Keratinocyte (primary cell): ENCODE results near the gene FADS3. TPM values are rescaled to one million over a fixed set of nuclear protein-coding genes. Genes with fewer than 3 reads are reported as not detected.

ENCODE experiments used
- DNase-seq: peaks from one replicate; pipeline ENCODE4 v3.0.0-alpha.2; 2011; ENCODE audit warnings: low read depth, missing footprints, low spot score
- FAIRE-seq: peaks from 2 replicates; lab custom pipeline; 2011; peaks lifted over from hg19 to GRCh38; lab: Jason Lieb, UNC
- H2AFZ ChIP-seq: 2 replicates; pipeline ENCODE4 v1.6.0; 2012; ENCODE audit warnings: low read length, control low read depth, inconsistent platforms; ENCODE audit not compliant: control insufficient read depth
- H3K27ac ChIP-seq: 2 replicates; pipeline ENCODE4 v1.5.1; 2011; ENCODE audit warnings: low read length; ENCODE audit not compliant: control insufficient read depth, insufficient read depth
- H3K27me3 ChIP-seq: 3 replicates; pipeline ENCODE4 v1.6.0; 2011; ENCODE audit warnings: low read length; ENCODE audit not compliant: control insufficient read depth, insufficient read depth; ENCODE audit errors: extremely low read depth
- H3K36me3 ChIP-seq, 2 experiments: 2 replicates in 1 of 2; 3 replicates in 1 of 2; pipeline ENCODE4 v1.5.1; 2011; ENCODE audit warnings: low read length in 2 of 2, mild to moderate bottlenecking in 1 of 2; ENCODE audit not compliant: control insufficient read depth in 2 of 2, insufficient read depth in 2 of 2; ENCODE audit errors: extremely low read depth in 1 of 2
- H3K4me1 ChIP-seq: 3 replicates; pipeline ENCODE4 v1.5.1; 2011; ENCODE audit warnings: low read length; ENCODE audit not compliant: control insufficient read depth, insufficient read depth; ENCODE audit errors: extremely low read depth
- H3K4me2 ChIP-seq: 3 replicates; pipeline ENCODE4 v1.6.0; 2011; ENCODE audit warnings: low read depth, low read length; ENCODE audit not compliant: control insufficient read depth, insufficient read depth; ENCODE audit errors: extremely low read depth
- H3K4me3 ChIP-seq, 3 experiments: fragments of 200-600 bp in 1 of 3; sonication (generic) in 1 of 3; 2 replicates in 2 of 3; 3 replicates in 1 of 3; pipeline ENCODE4 v1.5.1; 2011 to 2016; ENCODE audit warnings: low read length in 3 of 3, mild to moderate bottlenecking in 3 of 3, control low read depth in 2 of 3, inconsistent platforms in 1 of 3, low read depth in 1 of 3, mixed read lengths in 1 of 3, mixed run types in 1 of 3, moderate library complexity in 1 of 3; ENCODE audit not compliant: control insufficient read depth in 2 of 3, insufficient read depth in 2 of 3; ENCODE audit errors: extremely low read depth in 1 of 3
- H3K79me2 ChIP-seq: 2 replicates; pipeline ENCODE4 v1.6.0; 2012; ENCODE audit warnings: low read length; ENCODE audit not compliant: control insufficient read depth, insufficient read depth
- H3K9ac ChIP-seq: 3 replicates; pipeline ENCODE4 v1.6.0; 2011; ENCODE audit warnings: low read length; ENCODE audit not compliant: control insufficient read depth, insufficient read depth; ENCODE audit errors: extremely low read depth
- H3K9me1 ChIP-seq: 3 replicates; pipeline ENCODE4 v1.6.0; 2011; ENCODE audit warnings: low read length; ENCODE audit not compliant: control insufficient read depth, insufficient read depth; ENCODE audit errors: extremely low read depth
- H3K9me3 ChIP-seq: 2 replicates; pipeline ENCODE4 v1.5.1; 2012; ENCODE audit warnings: low read depth, low read length; ENCODE audit not compliant: control insufficient read depth
- H4K20me1 ChIP-seq: 3 replicates; pipeline ENCODE4 v1.6.0; 2011; ENCODE audit warnings: low read length; ENCODE audit not compliant: control insufficient read depth, insufficient read depth; ENCODE audit errors: extremely low read depth
- EZH2 ChIP-seq: IDR thresholded peaks from one replicate; pipeline ENCODE4 v1.6.1; 2012; ENCODE audit warnings: inconsistent platforms, mild to moderate bottlenecking, low read length, moderate library complexity
- dilution Hi-C: fragments of 300-500 bp; cut with MboI; formaldehyde crosslinking; loops from one replicate; pipeline ENCODE4 v1.7.0; 2020; ENCODE audit warnings: low sequenced_read_pairs; ENCODE audit not compliant: extremely low pct_ligation_motif_present
- polyA plus RNA-seq, 5 experiments: library from polyadenylated mRNA; depleted of rRNA in 3 of 5; stranded (reverse) in 3 of 5; stranded (forward) in 1 of 5; unstranded in 1 of 5; fragments of >200 nt; gene quantifications; 1 replicate in 1 of 5; 2 replicates in 3 of 5; 3 replicates in 1 of 5; pipeline versions ENCODE4 v1.2.1 to v1.2.3, GENCODE V29; 2011 to 2012; ENCODE audit warnings: missing spikeins in 2 of 5, low read depth in 1 of 5, low replicate concordance in 1 of 5
- TF ChIP-seq, protein P1 (sequence below), 3 experiments: IDR thresholded peaks in 1 of 3; conservative IDR thresholded peaks in 1 of 3; optimal IDR thresholded peaks in 1 of 3; 2 replicates in 2 of 3; 3 replicates in 1 of 3; pipeline versions ENCODE3 to v1.5.1; 2011; ENCODE audit warnings: low read length in 3 of 3, mild to moderate bottlenecking in 3 of 3, moderate library complexity in 2 of 3, control low read depth in 1 of 3, inconsistent platforms in 1 of 3; ENCODE audit not compliant: insufficient read depth in 2 of 3; ENCODE audit errors: extremely low read depth in 1 of 3

FADS3 gene
- polyA plus RNA-seq, 1 donor (not counting 4 experiments of a cell fraction or from before 2014, with no cell fraction given), result 33.9 TPM

DNA sequence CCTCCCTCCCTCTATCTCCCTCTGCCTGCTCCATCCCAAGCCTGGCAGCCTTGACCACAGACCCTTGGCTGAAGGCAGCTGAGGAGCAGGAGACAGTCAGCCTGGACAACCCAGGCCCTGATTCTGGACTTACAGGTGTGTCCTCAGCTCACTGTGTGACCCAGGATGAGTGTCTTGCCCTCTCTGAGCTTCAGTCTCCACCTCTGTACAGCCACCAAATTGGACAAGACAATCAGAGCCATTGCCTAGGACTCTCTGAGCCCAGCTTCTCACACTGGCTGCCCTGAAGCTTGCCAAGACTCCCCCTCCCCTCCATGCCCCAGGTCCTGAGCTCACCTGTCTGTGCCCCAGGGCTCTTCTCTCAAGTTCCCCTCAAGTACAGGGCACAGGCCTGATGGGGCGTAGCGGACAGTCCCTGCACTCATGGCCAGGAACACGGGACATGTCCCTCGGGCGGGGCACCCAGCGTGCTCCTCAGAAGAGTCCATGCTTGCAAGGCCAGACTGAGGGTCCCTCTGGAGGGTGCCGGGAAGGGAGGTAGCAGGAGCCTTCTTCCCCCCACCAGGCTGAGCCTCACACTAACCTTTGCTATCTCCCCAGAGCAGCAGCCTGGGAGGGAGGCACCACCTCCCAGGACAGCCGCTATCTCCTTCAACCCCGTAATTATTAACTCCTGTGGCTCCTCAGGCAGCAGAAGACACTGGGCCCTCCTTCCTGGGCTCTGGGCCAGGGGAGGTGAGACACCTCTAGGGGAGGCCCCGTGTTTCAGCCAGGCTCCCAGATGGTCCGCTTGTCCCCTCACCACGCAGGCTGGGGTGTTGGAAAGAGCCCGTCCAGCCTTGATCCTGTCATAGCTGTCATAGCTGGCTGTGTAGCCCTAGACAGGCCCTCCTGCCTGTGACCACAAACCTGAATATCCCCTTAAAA is 28.6 kb upstream of the FADS3 start:
- H3K4me2 ChIP-seq, result no peak overlapping the region
- no peaks in the 10 kb centered on the region for H3K36me3 ChIP-seq
- H3K9ac ChIP-seq, result no peak overlapping the region
- H3K27me3 ChIP-seq, result peaks cover 65% of the 10 kb centered on the region
- TF ChIP-seq EZH2, result peak; percentile 5
- TF ChIP-seq, protein P1, sequence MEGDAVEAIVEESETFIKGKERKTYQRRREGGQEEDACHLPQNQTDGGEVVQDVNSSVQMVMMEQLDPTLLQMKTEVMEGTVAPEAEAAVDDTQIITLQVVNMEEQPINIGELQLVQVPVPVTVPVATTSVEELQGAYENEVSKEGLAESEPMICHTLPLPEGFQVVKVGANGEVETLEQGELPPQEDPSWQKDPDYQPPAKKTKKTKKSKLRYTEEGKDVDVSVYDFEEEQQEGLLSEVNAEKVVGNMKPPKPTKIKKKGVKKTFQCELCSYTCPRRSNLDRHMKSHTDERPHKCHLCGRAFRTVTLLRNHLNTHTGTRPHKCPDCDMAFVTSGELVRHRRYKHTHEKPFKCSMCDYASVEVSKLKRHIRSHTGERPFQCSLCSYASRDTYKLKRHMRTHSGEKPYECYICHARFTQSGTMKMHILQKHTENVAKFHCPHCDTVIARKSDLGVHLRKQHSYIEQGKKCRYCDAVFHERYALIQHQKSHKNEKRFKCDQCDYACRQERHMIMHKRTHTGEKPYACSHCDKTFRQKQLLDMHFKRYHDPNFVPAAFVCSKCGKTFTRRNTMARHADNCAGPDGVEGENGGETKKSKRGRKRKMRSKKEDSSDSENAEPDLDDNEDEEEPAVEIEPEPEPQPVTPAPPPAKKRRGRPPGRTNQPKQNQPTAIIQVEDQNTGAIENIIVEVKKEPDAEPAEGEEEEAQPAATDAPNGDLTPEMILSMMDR (optimal IDR thresholded peaks at IDR 0.05 in 1 of 3, IDR thresholded peaks at IDR 0.05 in 1 of 3, conservative IDR thresholded peaks at IDR 0.05 in 1 of 3; ENCODE audit: extremely low read depth in 1 of 3, insufficient read depth in 2 of 3, low read length in 3 of 3), result no peak
- H3K4me3 ChIP-seq, result no peak overlapping the region
- H2AFZ ChIP-seq, result no peak overlapping the region
- no peak overlapping the region for H3K27ac ChIP-seq
- DNase-seq (no peak), FAIRE-seq (no peak)
- no peaks in the 10 kb centered on the region for H4K20me1 ChIP-seq
- H3K79me2 ChIP-seq, result no peaks in the 10 kb centered on the region
- no peaks in the 10 kb centered on the region for H3K9me1 ChIP-seq
- dilution Hi-C loops, result loop anchor here (25.0 kb wide), 1 partner anchor 167 kb away; no protein-coding TSS in a partner anchor
- H3K4me1 ChIP-seq, result no peaks in the 10 kb centered on the region
- no peaks in the 10 kb centered on the region for H3K9me3 ChIP-seq

DNA sequence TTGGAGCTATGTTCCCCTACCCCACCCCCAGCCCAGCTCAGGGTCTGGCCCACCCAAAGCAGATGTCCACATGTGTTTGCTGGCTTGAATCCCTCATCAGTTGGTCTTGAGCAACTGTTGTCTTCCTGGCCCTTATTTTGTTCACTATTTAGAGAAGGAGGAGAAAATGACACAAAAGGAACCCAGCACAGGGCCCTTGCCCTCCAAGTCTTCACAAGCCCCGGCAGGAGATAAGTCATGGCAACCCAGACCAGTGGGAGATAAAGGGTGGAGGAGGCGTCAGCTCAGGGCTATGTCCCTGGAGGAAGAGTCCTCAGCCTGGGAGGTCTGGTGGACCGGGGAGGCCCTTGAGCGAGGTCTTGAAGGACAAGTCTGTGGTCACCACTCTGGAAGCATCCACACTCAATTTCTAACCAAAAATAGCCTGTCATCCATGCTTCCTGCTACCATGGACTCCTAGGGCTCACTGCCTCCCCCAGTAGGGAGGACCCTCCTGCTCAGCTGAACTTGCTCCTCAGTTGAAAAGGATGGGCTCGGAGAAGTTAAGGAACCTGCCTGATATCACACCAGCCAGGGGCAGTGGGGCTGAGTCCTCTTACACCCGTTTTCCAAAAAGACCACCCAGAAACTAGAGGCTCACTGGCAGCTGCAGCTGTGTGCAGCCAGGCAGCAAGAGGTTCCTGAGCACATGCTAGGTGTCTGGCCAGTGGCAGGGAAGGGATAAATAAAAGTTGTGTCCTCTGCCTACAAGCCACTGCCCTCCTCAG is 27.8 kb upstream of the FADS3 start:
- Histone ChIP-seq H3K4me1 (no peaks in the 10 kb centered on the region), H3K27me3 (peaks cover 63% of the 10 kb centered on the region)

More for the DNA sequence above, 27.8 kb upstream of the FADS3 start:
- no peaks in the 10 kb centered on the region for H3K36me3 ChIP-seq
- DNase-seq, result no peak
- H3K9ac ChIP-seq, result no peak overlapping the region
- no peak overlapping the region for H2AFZ ChIP-seq
- H3K27ac ChIP-seq, result no peak overlapping the region
- no peak overlapping the region for H3K4me3 ChIP-seq
- no peak overlapping the region for H3K4me2 ChIP-seq
- no peaks in the 10 kb centered on the region for H3K9me3 ChIP-seq
- TF ChIP-seq, protein P1 (optimal IDR thresholded peaks at IDR 0.05 in 1 of 3, IDR thresholded peaks at IDR 0.05 in 1 of 3, conservative IDR thresholded peaks at IDR 0.05 in 1 of 3; ENCODE audit: extremely low read depth in 1 of 3, insufficient read depth in 2 of 3, low read length in 3 of 3), result no peak
- peak; percentile 1 for TF ChIP-seq EZH2
- H3K79me2 ChIP-seq, result no peaks in the 10 kb centered on the region
- FAIRE-seq, result no peak
- no peaks in the 10 kb centered on the region for H3K9me1 ChIP-seq
- dilution Hi-C loops, result loop anchor here (25.0 kb wide), 1 partner anchor 168 kb away; no protein-coding TSS in a partner anchor
- H4K20me1 ChIP-seq, result no peaks in the 10 kb centered on the region
